GM19240 (cell line): Measurements from ENCODE around the gene LCN10.
"Not testable (repeated sequence)": the region's sequence is repeated elsewhere in the genome, so short reads cannot be mapped to it uniquely, and the experiment has no call there.

Experiments used
- DNase-seq: peaks from one replicate; pipeline ENCODE4 v3.0.0; 2011; ENCODE audit warnings: low spot score; ENCODE audit not compliant: insufficient read length

LCN10 gene

DNA sequence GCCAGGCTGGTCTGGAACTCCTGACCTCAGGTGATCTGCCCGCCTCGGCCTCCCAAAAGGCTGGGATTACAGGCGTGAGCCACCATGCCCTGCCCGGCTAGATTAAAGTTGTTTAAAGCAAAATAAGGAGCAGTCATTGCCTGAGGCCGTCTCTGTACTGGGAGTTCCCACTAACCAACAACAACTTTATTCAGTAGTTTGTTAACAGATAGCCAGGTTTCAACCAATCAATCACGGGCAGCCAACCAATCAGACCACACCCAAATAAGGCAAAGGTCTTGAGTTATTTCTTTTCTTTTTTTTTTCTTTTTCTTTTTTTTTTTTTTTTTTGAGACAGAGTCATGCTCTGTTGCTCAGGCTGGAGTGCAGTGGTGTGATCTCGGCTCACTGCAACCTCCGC, 38.0 kb downstream of the LCN10 start:
- DNase-seq = not testable (repeated sequence)

- no peak for DNase-seq
Observed at GRCh38 chr9:136703276-136703860, 39.4 kb downstream of the LCN10 start.

GRCh38 chr9:136701668-136702053, 41.1 kb downstream of the LCN10 start:
- no peak for DNase-seq

- DNase-seq = peak; percentile 82
Observed at GRCh38 chr9:136700959-136701667, 41.6 kb downstream of the LCN10 start.

- no peak for DNase-seq
Observed at GRCh38 chr9:136700304-136700703, 42.4 kb downstream of the LCN10 start.

DNA sequence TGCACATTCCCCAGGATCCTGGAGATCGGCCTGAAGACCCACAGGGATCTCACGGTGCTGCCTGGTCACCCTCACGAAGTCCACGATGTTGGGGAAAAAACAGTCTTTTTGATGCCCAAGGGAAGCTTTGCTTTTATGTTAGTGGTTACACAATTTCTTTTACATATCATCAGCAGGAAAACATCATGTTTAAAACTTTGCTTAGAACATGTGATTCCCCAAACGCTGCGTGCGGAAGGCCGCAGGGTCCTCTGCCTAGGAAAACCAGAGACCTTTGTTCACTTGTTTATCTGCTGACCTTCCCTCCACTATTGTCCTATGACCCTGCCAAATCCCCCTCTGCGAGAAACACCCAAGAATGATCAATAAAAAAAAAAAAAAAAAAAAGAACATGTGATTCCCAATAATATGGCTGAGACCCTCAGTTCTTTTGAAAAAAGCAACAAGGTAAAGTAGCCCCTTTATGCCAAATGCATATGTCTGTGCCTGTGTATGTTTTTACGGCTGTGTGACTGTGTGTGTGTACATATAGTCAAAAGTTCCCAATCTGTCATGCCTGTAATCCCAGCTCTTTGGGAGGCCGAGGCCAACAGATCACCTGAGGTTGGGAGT, 44.0 kb downstream of the LCN10 start:
- DNase-seq = no peak

DNA sequence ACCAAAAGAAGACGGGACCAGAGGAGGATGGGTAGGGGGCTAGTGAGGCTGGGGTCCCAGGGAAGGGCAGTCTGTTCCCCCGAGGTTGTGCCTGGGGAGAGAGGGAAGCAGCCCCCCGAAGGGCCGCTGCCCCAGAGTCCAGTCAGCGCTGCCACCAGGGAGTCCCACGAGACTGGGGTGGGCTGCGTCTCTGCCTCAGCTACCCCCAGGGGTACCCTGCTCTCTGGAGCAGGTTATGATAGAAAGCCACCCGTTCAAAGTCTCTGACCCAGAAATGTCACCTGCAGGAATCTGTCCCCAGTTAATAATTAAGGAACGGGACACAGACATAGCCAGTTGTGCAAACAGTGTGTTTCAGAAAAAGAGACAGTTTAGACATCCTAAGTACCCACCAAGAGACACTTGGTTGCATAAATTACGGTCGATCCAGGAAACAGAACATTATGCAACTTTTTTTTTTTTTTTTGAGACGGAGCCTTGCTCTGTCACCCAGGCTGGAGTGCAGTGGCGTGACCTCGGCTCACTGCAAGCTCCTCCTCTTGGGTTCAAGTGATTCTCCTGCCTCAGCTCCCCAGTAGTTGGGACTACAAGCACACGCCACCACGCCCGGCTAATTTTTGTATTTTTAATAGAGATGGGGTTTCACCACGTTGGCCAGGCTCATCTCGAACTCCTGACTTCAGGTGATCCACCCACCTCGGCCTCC, 44.8 kb downstream of the LCN10 start:
- DNase-seq = no peak

- no peak for DNase-seq
Observed at GRCh38 chr9:136697146-136697820, 45.5 kb downstream of the LCN10 start.

DNA sequence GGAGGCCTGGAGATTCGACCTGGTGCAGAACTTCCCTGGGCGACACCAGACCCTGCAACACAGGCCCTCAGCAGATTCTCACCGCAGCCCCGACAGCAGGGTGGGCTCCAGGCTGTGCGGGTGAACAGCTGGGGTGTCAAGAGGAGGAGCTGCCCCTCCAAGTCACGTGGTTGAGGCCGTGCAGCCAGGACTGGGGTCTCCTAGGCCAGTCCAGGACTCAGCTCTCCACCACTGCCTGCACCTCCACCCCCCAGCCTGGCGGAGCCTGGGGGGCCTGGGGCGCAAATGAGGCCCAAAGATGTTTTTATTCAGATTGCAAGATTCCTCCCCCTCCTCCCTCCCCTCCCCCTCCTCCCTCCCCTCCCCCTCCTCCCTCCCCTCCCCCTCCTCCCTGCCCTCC, 46.2 kb downstream of the LCN10 start:
- DNase-seq = no peak

- DNase-seq = no peak
Observed at GRCh38 chr9:136695955-136696354, 46.8 kb downstream of the LCN10 start.

DNA sequence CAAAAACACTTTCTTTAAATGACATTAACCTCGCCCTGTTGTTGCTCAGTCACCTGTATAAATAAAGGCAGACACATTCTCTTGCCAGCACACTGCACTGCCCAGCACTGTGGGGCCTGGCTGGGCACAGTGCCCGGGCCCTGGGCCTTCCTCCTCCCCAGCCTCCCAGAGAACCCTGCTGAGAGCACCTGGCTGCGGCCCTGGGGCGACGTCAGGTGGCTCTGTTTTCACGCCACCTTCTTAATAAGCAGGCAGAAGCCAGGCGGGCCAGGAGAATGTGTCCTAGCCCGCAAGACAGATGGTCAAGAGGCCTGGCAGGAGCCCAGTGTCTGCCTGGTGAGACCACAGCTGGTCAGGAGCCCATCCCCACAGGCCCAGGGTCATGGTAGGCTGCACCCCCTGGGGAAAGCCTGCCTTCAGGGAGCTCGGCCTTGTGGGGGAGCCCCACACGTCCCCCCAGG, 47.3 kb downstream of the LCN10 start:
- no peak for DNase-seq

DNA sequence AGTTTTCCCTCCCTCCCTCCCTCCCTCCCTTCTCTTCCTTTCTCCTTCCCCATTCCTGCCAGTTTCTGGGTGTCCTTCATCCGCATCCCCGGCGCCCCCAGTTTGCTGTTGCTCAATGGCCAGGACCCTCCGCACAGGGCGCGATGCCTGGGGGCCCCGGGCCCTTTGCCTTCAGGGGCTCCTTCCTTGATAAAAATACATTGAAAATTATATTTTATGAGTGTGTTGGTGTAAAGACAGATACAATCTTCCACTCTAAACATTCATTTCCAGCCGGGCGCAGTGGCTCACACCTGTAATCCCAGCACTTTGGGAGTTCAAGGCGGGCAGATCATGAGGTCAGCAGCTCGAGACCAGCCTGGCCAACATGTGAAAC, 47.9 kb downstream of the LCN10 start:
- no peak for DNase-seq

DNA sequence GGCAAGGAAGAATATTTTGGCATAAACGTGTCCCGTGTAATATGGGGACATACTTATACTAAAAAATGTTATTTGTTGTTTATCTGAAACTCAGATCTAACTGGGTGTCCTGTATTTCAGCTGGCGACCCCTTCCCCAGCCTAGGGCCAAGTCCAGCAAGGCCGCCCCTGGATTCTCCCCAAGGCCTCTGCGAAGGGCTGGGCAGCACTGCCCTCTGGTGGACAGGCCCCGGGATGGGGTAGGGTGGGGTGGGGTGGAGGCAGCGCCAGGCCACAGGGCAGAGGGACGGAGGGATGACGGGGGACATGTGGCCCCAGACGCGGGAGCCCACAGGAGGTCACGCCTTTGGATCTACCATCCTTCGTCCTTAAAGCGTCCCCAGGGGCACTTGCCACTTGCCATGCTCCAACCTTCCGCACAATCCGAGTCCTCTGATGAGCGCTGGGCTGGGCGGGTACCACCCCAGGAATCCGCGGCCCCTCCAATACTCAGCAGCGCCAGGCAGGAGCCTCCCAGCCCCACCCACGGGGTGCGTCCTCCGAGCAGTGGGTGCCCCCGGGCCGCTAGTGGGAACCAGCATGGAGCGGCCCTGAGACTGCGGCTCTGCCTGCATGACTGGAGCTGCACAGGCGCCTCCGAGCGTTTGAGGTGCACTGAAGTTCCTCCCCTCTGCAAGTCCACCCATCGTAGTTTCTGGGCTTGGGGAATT, 48.4 kb downstream of the LCN10 start:
- DNase-seq = no peak

DNA sequence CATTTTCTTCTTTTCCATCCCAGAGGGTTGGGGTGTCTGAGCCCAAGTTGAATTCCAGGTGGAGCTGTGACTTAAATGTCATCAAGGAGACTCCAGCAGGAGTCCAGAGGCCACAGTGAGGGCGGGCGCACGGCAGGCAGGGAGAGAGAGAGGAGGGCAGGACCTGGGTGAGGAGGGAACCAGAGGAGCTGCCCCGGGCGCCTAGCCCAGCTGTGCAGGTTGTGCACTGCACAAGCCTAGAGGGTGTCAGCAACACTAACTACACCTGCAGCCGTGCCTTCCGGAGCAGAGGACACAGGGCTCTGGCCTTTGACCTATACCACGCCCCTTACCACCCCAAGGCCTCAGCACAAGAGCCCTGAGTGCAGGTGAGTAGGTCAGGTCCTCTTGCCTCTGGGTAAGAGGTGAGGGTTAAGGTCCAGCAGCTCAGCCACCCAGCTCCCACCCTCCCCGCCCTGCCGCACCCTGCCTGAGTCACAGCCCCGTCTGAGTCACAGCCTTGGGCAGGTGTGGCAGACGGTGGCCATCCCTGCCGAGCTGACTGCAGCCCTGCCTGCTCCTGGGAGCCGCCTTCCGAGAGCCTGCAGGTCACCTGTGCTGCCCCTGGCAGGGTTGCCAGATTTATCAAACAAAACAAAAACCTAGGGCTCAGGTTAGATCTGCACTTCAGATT, 49.1 kb downstream of the LCN10 start:
- DNase-seq = no peak

DNA sequence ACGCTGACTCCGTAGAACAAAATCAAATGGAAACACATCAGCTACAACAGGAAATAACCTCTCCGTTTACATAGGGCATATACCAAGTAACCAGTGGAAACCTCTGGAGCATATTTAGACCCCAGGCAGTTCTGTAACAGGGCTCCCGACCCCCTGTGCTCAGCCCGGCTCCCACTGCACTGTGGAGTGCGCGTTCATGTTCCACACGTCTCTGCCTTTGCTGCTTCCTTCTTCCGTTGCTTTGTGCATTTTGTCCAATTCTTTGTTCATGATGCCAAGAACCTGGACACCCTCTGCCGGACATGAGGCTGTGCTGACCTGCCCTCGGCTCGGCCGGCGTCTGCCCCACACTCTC, 49.6 kb downstream of the LCN10 start:
- no peak for DNase-seq

- DNase-seq = no peak
Observed at GRCh38 chr9:136692185-136693134, 50.3 kb downstream of the LCN10 start.

DNA sequence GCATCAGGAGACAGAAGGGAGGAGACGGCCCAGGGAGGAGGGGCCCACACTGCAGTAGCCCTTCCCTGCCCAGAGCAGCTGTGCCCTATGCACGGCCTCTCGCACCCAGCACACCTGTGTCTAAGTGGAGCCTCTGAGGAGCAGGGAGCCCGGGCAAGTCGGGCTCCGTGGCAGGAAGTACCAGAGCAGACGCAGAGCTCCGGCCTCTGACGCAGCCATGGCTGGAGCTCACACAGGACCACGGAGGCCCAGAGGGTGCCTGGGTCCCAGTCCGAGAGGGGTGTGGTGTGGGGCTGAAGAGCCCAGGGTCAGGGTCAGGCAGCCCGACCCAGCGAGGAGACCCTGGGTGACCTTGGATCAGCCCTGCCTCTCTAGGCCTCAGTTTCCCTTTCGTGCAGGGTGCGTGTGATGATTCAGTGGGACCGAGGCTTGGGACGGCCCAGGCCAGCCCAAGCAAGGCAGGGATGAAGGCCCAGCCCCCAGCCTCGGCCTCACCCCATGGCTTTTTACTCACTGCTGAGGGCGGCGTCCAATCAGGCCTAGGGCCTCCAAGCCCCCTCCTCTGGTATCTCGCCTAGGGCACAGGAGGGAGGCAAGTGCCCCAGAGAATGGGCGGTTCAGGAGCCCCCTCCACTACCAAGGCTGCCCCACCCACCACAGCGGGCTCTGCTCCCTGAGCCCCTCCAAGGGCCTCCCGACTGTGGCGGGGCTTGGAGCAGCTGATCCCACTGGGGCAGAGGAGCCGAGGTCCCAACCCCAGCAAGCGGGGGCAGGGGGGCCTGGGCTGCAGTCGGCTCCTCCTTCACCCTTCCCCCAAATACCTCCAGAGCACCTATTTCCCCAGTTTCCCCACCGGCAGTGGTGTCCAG, 51.2 kb downstream of the LCN10 start:
- DNase-seq = no peak

- no peak for DNase-seq
Observed at GRCh38 chr9:136690806-136691261, 51.9 kb downstream of the LCN10 start.
